ENCODE data around the gene CNOT2. TPM values are rescaled to one million over a fixed set of nuclear protein-coding genes. Genes with fewer than 3 reads are reported as not detected.

CNOT2 gene
- total RNA-seq, 1 experiment from 2014 or later, result 82.9 TPM

DNA sequence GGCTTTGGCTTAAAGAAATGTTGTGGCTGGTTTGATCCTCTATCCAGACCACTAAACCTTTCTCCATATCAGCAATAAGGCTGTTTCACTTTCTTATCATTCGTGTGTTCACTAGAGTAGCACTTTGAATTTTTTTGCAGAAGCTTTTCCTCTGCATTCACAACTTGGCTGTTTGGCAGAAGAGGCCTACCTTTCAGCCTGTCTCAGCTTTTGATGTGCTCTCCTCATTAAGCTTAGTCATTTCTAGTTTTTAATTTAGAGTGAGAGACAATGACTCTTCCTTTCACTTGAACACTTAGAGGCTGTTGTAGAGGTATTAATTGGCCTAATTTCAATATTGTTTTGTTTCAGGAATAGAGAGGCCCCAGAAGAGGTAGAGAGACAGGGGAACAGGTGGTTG is 136.6 kb downstream of the CNOT2 start:
- TF ChIP-seq, protein P1, sequence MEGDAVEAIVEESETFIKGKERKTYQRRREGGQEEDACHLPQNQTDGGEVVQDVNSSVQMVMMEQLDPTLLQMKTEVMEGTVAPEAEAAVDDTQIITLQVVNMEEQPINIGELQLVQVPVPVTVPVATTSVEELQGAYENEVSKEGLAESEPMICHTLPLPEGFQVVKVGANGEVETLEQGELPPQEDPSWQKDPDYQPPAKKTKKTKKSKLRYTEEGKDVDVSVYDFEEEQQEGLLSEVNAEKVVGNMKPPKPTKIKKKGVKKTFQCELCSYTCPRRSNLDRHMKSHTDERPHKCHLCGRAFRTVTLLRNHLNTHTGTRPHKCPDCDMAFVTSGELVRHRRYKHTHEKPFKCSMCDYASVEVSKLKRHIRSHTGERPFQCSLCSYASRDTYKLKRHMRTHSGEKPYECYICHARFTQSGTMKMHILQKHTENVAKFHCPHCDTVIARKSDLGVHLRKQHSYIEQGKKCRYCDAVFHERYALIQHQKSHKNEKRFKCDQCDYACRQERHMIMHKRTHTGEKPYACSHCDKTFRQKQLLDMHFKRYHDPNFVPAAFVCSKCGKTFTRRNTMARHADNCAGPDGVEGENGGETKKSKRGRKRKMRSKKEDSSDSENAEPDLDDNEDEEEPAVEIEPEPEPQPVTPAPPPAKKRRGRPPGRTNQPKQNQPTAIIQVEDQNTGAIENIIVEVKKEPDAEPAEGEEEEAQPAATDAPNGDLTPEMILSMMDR (conservative IDR thresholded peaks at IDR 0.05), result no peak
- H2BK20ac ChIP-seq (ENCODE audit: low read depth, low read length, poor library complexity, severe bottlenecking), result no peak overlapping the region
- H3K18ac ChIP-seq (ENCODE audit: insufficient read length, low read depth, low read length), result no peak overlapping the region
- peaks cover 10 to 14% of the 10 kb centered on the region in 2 experiments for H3K4me1 Mint-ChIP-seq
- no peaks in the 10 kb centered on the region; the same call in 1 of the 2 replicates for H3K79me2 ChIP-seq (ENCODE audit: insufficient read depth, low read length)
- no peak overlapping the region for H4K8ac ChIP-seq (replicated peaks; ENCODE audit: insufficient read length, low read depth, low read length)
- H4K91ac ChIP-seq (ENCODE audit: insufficient read length, low read depth, low read length), result no peak overlapping the region
- no peak overlapping the region for H3K14ac ChIP-seq (ENCODE audit: insufficient read depth, low read length)
- H3K79me1 ChIP-seq (ENCODE audit: insufficient read depth, low read depth, low read length, poor library complexity, severe bottlenecking), result peaks cover 4% of the 10 kb centered on the region
- no peak for DNase-seq
- no peak overlapping the region for H3K9ac ChIP-seq (ENCODE audit: extremely low read depth, insufficient read length, low read length)
- no peak overlapping the region for H2BK12ac ChIP-seq (ENCODE audit: insufficient read length, low read depth, low read length)
- H4K20me1 ChIP-seq (ENCODE audit: control insufficient read depth, insufficient read depth, insufficient read length), result no peaks in the 10 kb centered on the region
- H3T11ph ChIP-seq (ENCODE audit: low read length), result no peak overlapping the region
- H3K4me3 Mint-ChIP-seq, result no peak overlapping the region
- peaks cover 34 to 45% (median 41%) of the 10 kb centered on the region in 3 experiments for H3K36me3 Mint-ChIP-seq (ENCODE audit: insufficient read depth in 1 of 3, low read depth in 3 of 3)
- no peak overlapping the region for H2BK120ac ChIP-seq (ENCODE audit: low read depth, low read length, poor library complexity, severe bottlenecking)
- H3K23me2 ChIP-seq (ENCODE audit: insufficient read length, low read depth, low read length, poor library complexity, severe bottlenecking), result no peaks in the 10 kb centered on the region
- no peak overlapping the region for H3K27ac Mint-ChIP-seq
- H2BK5ac ChIP-seq (ENCODE audit: insufficient read length, low read length), result no peak overlapping the region
- no peak overlapping the region for H2BK15ac ChIP-seq (ENCODE audit: low read depth, low read length)
- no peaks in the 10 kb centered on the region for H3K27me3 Mint-ChIP-seq (ENCODE audit: low read depth)
- H3K9me3 Mint-ChIP-seq, result peaks cover 9 to 18% of the 10 kb centered on the region in 2 experiments; a peak in 4 of 5 replicates
- H3K23ac ChIP-seq (ENCODE audit: insufficient read length, low read depth, low read length), result no peak overlapping the region
- H3K4ac ChIP-seq (ENCODE audit: low read depth, low read length), result no peak overlapping the region
- H3K56ac ChIP-seq (ENCODE audit: insufficient read length, low read depth, low read length), result no peak overlapping the region
- no peaks in the 10 kb centered on the region; the same call in 1 of the 2 replicates for H3K4me1 ChIP-seq (ENCODE audit: insufficient read depth, low read length)
- WGBS (ENCODE audit: extremely low coverage, insufficient read length, low lambda C conversion rate), result no CpG with 5 or more reads among the region's 1 CpG
- no peaks in the 10 kb centered on the region for H3K9me3 ChIP-seq (ENCODE audit: control insufficient read depth, low read depth, low read length)
- H4K5ac ChIP-seq (ENCODE audit: insufficient read length, low read depth, low read length), result no peak overlapping the region
- no peak overlapping the region for H2AFZ ChIP-seq (ENCODE audit: low read length)
- no peaks in the 10 kb centered on the region for H3K27me3 ChIP-seq (ENCODE audit: insufficient read depth, low read length)
- H3K27ac ChIP-seq (ENCODE audit: insufficient read length, low read depth, low read length), result no peak overlapping the region
- no peak overlapping the region for H3K4me2 ChIP-seq (ENCODE audit: insufficient read depth, insufficient read length, low read length)
- H2AK5ac ChIP-seq (ENCODE audit: insufficient read length, low read length), result no peak overlapping the region

All from H9 (cell line).